ENCODE results near the gene ZCRB1.

Gene ZCRB1

GRCh38 chr12:42278128-42278510, 47.8 kb downstream of the ZCRB1 start:
- Histone ChIP-seq H3K36me3 (ENCODE audit: control insufficient read depth in 2 of 2, insufficient read depth in 2 of 2, low read length in 2 of 2) (no peaks in the 10 kb centered on the region), H3K4me3 (ENCODE audit: low read length in 2 of 2) (no peak overlapping the region), H3K9me3 (ENCODE audit: control insufficient read depth in 2 of 2, low read length in 2 of 2) (no peaks in the 10 kb centered on the region), H3K9ac (ENCODE audit: low read length in 2 of 2) (no peak overlapping the region), H3K27ac (ENCODE audit: low read length) (no peak overlapping the region), H3K27me3 (ENCODE audit: control insufficient read depth in 1 of 2, insufficient read depth in 2 of 2, low read length in 2 of 2) (no peaks in the 10 kb centered on the region), H3K4me1 (ENCODE audit: control insufficient read depth, insufficient read depth, low read length) (no peaks in the 10 kb centered on the region)

GRCh38 chr12:42277396-42278127, 48.3 kb downstream of the ZCRB1 start:
- Histone ChIP-seq H3K27ac (ENCODE audit: low read length) (no peak overlapping the region), H3K4me3 (ENCODE audit: low read length in 2 of 2) (no peak overlapping the region), H3K36me3 (ENCODE audit: control insufficient read depth in 2 of 2, insufficient read depth in 2 of 2, low read length in 2 of 2) (no peaks in the 10 kb centered on the region), H3K27me3 (ENCODE audit: control insufficient read depth in 1 of 2, insufficient read depth in 2 of 2, low read length in 2 of 2) (no peaks in the 10 kb centered on the region), H3K4me1 (ENCODE audit: control insufficient read depth, insufficient read depth, low read length) (no peaks in the 10 kb centered on the region), H3K9ac (ENCODE audit: low read length in 2 of 2) (no peak overlapping the region), H3K9me3 (ENCODE audit: control insufficient read depth in 2 of 2, low read length in 2 of 2) (no peaks in the 10 kb centered on the region)

GRCh38 chr12:42275499-42275898, 50.4 kb downstream of the ZCRB1 start:
- H3K27ac ChIP-seq (ENCODE audit: low read length): no peak overlapping the region
- H3K36me3 ChIP-seq (ENCODE audit: control insufficient read depth in 2 of 2, insufficient read depth in 2 of 2, low read length in 2 of 2): no peaks in the 10 kb centered on the region
- no peaks in the 10 kb centered on the region for H3K9me3 ChIP-seq (ENCODE audit: control insufficient read depth in 2 of 2, low read length in 2 of 2)
- H3K9ac ChIP-seq (ENCODE audit: low read length in 2 of 2): no peak overlapping the region
- no peak overlapping the region for H3K4me3 ChIP-seq (ENCODE audit: low read length in 2 of 2)
- H3K27me3 ChIP-seq (ENCODE audit: control insufficient read depth in 1 of 2, insufficient read depth in 2 of 2, low read length in 2 of 2): no peaks in the 10 kb centered on the region
- no peaks in the 10 kb centered on the region for H3K4me1 ChIP-seq (ENCODE audit: control insufficient read depth, insufficient read depth, low read length)

GRCh38 chr12:42273706-42274105, 52.2 kb downstream of the ZCRB1 start:
- Histone ChIP-seq H3K27me3 (ENCODE audit: control insufficient read depth in 1 of 2, insufficient read depth in 2 of 2, low read length in 2 of 2) (no peaks in the 10 kb centered on the region), H3K27ac (ENCODE audit: low read length) (no peak overlapping the region), H3K9ac (ENCODE audit: low read length in 2 of 2) (no peak overlapping the region), H3K4me3 (ENCODE audit: low read length in 2 of 2) (no peak overlapping the region), H3K9me3 (ENCODE audit: control insufficient read depth in 2 of 2, low read length in 2 of 2) (no peaks in the 10 kb centered on the region), H3K4me1 (ENCODE audit: control insufficient read depth, insufficient read depth, low read length) (no peaks in the 10 kb centered on the region), H3K36me3 (ENCODE audit: control insufficient read depth in 2 of 2, insufficient read depth in 2 of 2, low read length in 2 of 2) (no peaks in the 10 kb centered on the region)

GRCh38 chr12:42270596-42270995, 55.3 kb downstream of the ZCRB1 start:
- H3K9me3 ChIP-seq (ENCODE audit: control insufficient read depth in 2 of 2, low read length in 2 of 2): no peaks in the 10 kb centered on the region
- no peak overlapping the region for H3K4me3 ChIP-seq (ENCODE audit: low read length in 2 of 2)
- H3K27ac ChIP-seq (ENCODE audit: low read length): no peak overlapping the region
- no peak overlapping the region for H3K9ac ChIP-seq (ENCODE audit: low read length in 2 of 2)
- no peaks in the 10 kb centered on the region for H3K36me3 ChIP-seq (ENCODE audit: control insufficient read depth in 2 of 2, insufficient read depth in 2 of 2, low read length in 2 of 2)
- no peaks in the 10 kb centered on the region for H3K4me1 ChIP-seq (ENCODE audit: control insufficient read depth, insufficient read depth, low read length)
- H3K27me3 ChIP-seq (ENCODE audit: control insufficient read depth in 1 of 2, insufficient read depth in 2 of 2, low read length in 2 of 2): no peaks in the 10 kb centered on the region

- Histone ChIP-seq H3K36me3 (ENCODE audit: control insufficient read depth in 2 of 2, insufficient read depth in 2 of 2, low read length in 2 of 2) (no peaks in the 10 kb centered on the region), H3K9me3 (ENCODE audit: control insufficient read depth in 2 of 2, low read length in 2 of 2) (no peaks in the 10 kb centered on the region), H3K4me1 (ENCODE audit: control insufficient read depth, insufficient read depth, low read length) (no peaks in the 10 kb centered on the region), H3K9ac (ENCODE audit: low read length in 2 of 2) (no peak overlapping the region), H3K4me3 (ENCODE audit: low read length in 2 of 2) (no peak overlapping the region), H3K27me3 (ENCODE audit: control insufficient read depth in 1 of 2, insufficient read depth in 2 of 2, low read length in 2 of 2) (no peaks in the 10 kb centered on the region), H3K27ac (ENCODE audit: low read length) (no peak overlapping the region)
Observed at GRCh38 chr12:42267413-42268190, 58.3 kb downstream of the ZCRB1 start.

- Histone ChIP-seq H3K4me3 (ENCODE audit: low read length in 2 of 2) (no peak overlapping the region), H3K4me1 (ENCODE audit: control insufficient read depth, insufficient read depth, low read length) (no peaks in the 10 kb centered on the region), H3K9ac (ENCODE audit: low read length in 2 of 2) (no peak overlapping the region), H3K36me3 (ENCODE audit: control insufficient read depth in 2 of 2, insufficient read depth in 2 of 2, low read length in 2 of 2) (no peaks in the 10 kb centered on the region), H3K9me3 (ENCODE audit: control insufficient read depth in 2 of 2, low read length in 2 of 2) (no peaks in the 10 kb centered on the region), H3K27me3 (ENCODE audit: control insufficient read depth in 1 of 2, insufficient read depth in 2 of 2, low read length in 2 of 2) (no peaks in the 10 kb centered on the region), H3K27ac (ENCODE audit: low read length) (no peak overlapping the region)
Observed at GRCh38 chr12:42266579-42267230, 59.2 kb downstream of the ZCRB1 start.

GRCh38 chr12:42262271-42262670, 63.6 kb downstream of the ZCRB1 start:
- no peak overlapping the region for H3K4me3 ChIP-seq (ENCODE audit: low read length in 2 of 2)
- H3K9me3 ChIP-seq (ENCODE audit: control insufficient read depth in 2 of 2, low read length in 2 of 2): no peaks in the 10 kb centered on the region
- no peaks in the 10 kb centered on the region for H3K4me1 ChIP-seq (ENCODE audit: control insufficient read depth, insufficient read depth, low read length)
- no peaks in the 10 kb centered on the region for H3K27me3 ChIP-seq (ENCODE audit: control insufficient read depth in 1 of 2, insufficient read depth in 2 of 2, low read length in 2 of 2)
- H3K36me3 ChIP-seq (ENCODE audit: control insufficient read depth in 2 of 2, insufficient read depth in 2 of 2, low read length in 2 of 2): no peaks in the 10 kb centered on the region
- no peak overlapping the region for H3K9ac ChIP-seq (ENCODE audit: low read length in 2 of 2)
- no peak overlapping the region for H3K27ac ChIP-seq (ENCODE audit: low read length)

All from stomach smooth muscle (tissue), 2 donors.